Fibroblast of villous mesenchyme (primary cell): ENCODE measurements around the gene NACA. TPM values are rescaled to one million over a fixed set of nuclear protein-coding genes. Genes with fewer than 3 reads are reported as not detected.

ENCODE experiments used
- DNase-seq: peaks from one replicate; pipeline ENCODE4 v3.0.0-alpha.2; 2010; ENCODE audit warnings: low read depth
- H3K4me3 ChIP-seq: 2 replicates; pipeline ENCODE4 v1.5.1; 2011; ENCODE audit warnings: low read depth, mild to moderate bottlenecking, low read length
- total RNA-seq: library from RNA; depleted of rRNA; stranded (reverse); fragments of >200 nt; gene quantifications from 2 replicates; pipeline ENCODE4 v1.2.3, GENCODE V29; 2012
- TF ChIP-seq, protein P1 (sequence below): IDR thresholded peaks from 2 replicates; pipeline ENCODE4 v1.5.1; 2012; ENCODE audit warnings: low read depth, mild to moderate bottlenecking, low read length; ENCODE audit not compliant: insufficient read depth

The NACA gene
- total RNA-seq, 1 donor: 656 TPM

GRCh38 chr12:56688846-56689109, 36.3 kb downstream of the NACA start:
- peak overlapping the region; percentile 63 for H3K4me3 ChIP-seq
- no peak for DNase-seq
- TF ChIP-seq, protein P1, sequence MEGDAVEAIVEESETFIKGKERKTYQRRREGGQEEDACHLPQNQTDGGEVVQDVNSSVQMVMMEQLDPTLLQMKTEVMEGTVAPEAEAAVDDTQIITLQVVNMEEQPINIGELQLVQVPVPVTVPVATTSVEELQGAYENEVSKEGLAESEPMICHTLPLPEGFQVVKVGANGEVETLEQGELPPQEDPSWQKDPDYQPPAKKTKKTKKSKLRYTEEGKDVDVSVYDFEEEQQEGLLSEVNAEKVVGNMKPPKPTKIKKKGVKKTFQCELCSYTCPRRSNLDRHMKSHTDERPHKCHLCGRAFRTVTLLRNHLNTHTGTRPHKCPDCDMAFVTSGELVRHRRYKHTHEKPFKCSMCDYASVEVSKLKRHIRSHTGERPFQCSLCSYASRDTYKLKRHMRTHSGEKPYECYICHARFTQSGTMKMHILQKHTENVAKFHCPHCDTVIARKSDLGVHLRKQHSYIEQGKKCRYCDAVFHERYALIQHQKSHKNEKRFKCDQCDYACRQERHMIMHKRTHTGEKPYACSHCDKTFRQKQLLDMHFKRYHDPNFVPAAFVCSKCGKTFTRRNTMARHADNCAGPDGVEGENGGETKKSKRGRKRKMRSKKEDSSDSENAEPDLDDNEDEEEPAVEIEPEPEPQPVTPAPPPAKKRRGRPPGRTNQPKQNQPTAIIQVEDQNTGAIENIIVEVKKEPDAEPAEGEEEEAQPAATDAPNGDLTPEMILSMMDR: no peak

DNA sequence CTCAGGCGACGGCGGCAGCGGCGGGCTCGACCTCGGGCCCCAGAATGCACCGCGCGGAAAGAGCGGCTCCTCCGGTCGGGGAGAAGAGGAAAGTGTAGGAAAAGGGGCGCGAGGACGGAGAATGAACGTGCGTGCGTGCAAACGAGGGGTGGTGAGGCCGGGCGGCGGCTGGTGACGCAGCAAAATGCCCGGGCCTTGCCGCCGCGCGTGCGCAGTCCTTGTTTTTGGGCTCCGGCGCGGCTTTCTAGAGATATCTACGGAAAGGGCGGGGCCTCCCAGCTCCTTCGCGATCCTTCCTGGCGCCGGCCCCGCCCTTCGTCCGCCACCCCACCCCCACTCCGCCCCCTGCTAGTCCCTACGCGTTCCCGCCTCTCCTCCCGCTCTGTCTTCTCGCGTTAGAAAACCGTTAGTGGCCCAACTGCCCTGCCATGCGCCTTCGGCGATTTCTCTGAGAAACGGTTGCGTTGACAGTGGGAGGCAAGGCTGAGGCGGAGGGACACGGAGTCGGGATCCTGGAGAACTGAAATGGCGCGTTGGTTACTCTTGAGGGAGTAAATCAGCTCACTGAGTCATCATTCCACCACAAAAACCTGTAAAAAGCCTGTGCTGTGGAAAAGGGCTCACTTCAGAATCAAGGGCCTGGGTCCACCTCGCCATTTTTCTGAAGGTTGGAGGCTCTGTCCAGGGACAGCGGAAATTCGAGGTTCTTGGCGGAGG, 36.8 kb downstream of the NACA start, which contains the start of gene PTGES3:
TSS of gene PTGES3 (minus strand) at position 156 of the 717 bp plus-strand sequence. CDS start 285 bp downstream, outside the sequence.
- H3K4me3 ChIP-seq: peak within 1 kb of the TSS; percentile 98
- TF ChIP-seq, protein P1: no peak
- peak; percentile 99 for DNase-seq

GRCh38 chr12:56687223-56688128, 37.6 kb downstream of the NACA start:
- peak overlapping the region; percentile 98 for H3K4me3 ChIP-seq
- TF ChIP-seq, protein P1: no peak
- DNase-seq: peak; percentile 48

DNA sequence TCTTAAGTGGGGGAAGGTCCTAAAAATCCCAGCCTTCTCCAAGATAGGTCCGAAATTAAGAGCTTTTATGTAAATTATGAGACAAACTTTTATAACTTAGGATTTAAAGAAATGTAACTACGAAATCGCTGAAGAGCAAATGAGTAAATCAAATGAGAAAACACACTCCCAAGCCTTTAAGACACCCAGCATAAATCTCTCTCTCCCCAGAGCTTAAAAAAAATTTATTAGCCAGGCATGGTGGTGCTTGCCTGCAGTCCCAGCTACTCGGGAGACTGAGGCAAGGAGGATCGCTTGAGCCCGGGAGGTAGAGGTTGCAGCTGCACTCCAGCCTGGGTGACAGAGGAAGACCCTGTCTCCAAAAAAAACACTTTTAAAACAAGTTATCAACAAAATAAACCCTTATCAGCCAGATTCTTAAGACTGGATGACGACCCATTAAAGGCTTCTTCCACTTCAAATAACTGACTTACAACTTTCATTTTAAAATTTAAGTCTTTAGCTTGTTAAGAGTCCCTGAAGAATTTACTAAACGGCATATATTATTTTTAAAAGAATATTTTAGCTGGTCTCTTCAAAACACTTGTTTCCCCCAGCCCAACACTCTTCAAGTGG, 40.2 kb downstream of the NACA start:
- TF ChIP-seq, protein P1: no peak
- DNase-seq: peak; percentile 56
- peak overlapping the region; percentile 44 for H3K4me3 ChIP-seq

GRCh38 chr12:56682323-56682722, 42.8 kb downstream of the NACA start:
- H3K4me3 ChIP-seq: no peak overlapping the region
- no peak for DNase-seq
- TF ChIP-seq, protein P1: no peak

GRCh38 chr12:56679883-56680575, 45.1 kb downstream of the NACA start:
- TF ChIP-seq, protein P1: no peak

More at GRCh38 chr12:56679883-56680575, 45.1 kb downstream of the NACA start:
- H3K4me3 ChIP-seq: no peak overlapping the region
- DNase-seq: no peak
